GM23248 (cell line): ENCODE results near the gene AP2S1.
"Not testable (repeated sequence)": the region's sequence is repeated elsewhere in the genome, so short reads cannot be mapped to it uniquely, and the experiment has no call there.

ENCODE experiments used
- EZH2 ChIP-seq: fragments of 200-600 bp; sonication (generic); IDR thresholded peaks from 2 replicates; pipeline ENCODE4 v1.6.1; 2018; ENCODE audit warnings: antibody characterized with exemption, mild to moderate bottlenecking; ENCODE audit not compliant: insufficient read depth, poor library complexity, severe bottlenecking
- EZH2phosphoT487 ChIP-seq: fragments of 200-600 bp; sonication (generic); IDR thresholded peaks from 2 replicates; pipeline ENCODE4 v1.6.1; 2018; ENCODE audit warnings: antibody characterized with exemption, moderate library complexity, mild to moderate bottlenecking, low read depth; ENCODE audit not compliant: insufficient read depth

- not testable (repeated sequence) for TF ChIP-seq EZH2phosphoT487, EZH2
Observed at GRCh38 chr19:46854698-46855097, 4.1 kb upstream of the AP2S1 start.
